ENCODE measurements around the gene CLIP4.

Gene CLIP4

DNA sequence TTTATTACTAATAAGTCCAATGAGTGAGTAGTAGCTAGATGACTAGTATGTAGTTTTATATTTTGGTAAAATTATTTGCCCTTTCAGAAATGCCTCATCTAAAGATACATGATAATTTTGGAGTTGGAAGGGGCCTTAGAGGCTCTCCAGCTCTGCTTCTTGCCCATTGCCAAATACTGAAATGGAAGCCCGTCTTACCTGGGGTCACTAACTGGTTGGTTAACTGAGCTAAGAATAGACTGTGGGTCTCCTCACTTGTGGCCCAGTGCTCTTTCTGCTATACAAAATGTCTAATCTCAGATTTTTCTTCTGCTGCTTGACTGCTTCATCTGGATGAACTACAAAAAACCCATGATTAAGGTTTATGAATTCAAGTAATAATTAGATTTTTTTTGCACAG, 67.1 kb downstream of the CLIP4 start:
- H3K4me2 ChIP-seq (ENCODE audit: low read depth, low read length, poor library complexity, severe bottlenecking): no peak overlapping the region
- TF ChIP-seq, protein P1, sequence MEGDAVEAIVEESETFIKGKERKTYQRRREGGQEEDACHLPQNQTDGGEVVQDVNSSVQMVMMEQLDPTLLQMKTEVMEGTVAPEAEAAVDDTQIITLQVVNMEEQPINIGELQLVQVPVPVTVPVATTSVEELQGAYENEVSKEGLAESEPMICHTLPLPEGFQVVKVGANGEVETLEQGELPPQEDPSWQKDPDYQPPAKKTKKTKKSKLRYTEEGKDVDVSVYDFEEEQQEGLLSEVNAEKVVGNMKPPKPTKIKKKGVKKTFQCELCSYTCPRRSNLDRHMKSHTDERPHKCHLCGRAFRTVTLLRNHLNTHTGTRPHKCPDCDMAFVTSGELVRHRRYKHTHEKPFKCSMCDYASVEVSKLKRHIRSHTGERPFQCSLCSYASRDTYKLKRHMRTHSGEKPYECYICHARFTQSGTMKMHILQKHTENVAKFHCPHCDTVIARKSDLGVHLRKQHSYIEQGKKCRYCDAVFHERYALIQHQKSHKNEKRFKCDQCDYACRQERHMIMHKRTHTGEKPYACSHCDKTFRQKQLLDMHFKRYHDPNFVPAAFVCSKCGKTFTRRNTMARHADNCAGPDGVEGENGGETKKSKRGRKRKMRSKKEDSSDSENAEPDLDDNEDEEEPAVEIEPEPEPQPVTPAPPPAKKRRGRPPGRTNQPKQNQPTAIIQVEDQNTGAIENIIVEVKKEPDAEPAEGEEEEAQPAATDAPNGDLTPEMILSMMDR (conservative IDR thresholded peaks at IDR 0.05; ENCODE audit: low read length): no peak
- no peak for TF ChIP-seq EZH2phosphoT487 (IDR thresholded peaks at IDR 0.05; ENCODE audit: borderline replicate concordance)
- H3K4me3 ChIP-seq (ENCODE audit: low read length, poor library complexity, severe bottlenecking): no peak overlapping the region
- H3K9me2 ChIP-seq (replicated peaks; ENCODE audit: low read depth, low read length): no peaks in the 10 kb centered on the region
- no peaks in the 10 kb centered on the region for H3K79me2 ChIP-seq (ENCODE audit: insufficient read depth, low read length)
- no peaks in the 10 kb centered on the region for H3K27me3 ChIP-seq (ENCODE audit: insufficient read depth, low read length, poor library complexity, severe bottlenecking)
- H2AFZ ChIP-seq (ENCODE audit: low read length): no peak overlapping the region
- H3K36me3 ChIP-seq (ENCODE audit: insufficient read depth, low read length): no peaks in the 10 kb centered on the region
- no peak overlapping the region for H3K9ac ChIP-seq (ENCODE audit: low read depth, low read length, poor library complexity, severe bottlenecking)
- H3F3A ChIP-seq (ENCODE audit: low read depth): no peaks in the 10 kb centered on the region
- no peaks in the 10 kb centered on the region for H3K4me1 ChIP-seq (ENCODE audit: insufficient read depth, low read length, poor library complexity, severe bottlenecking)
- H4K20me1 ChIP-seq (ENCODE audit: insufficient read depth, low read length, poor library complexity, severe bottlenecking): no peaks in the 10 kb centered on the region
- H3K9me3 ChIP-seq (ENCODE audit: insufficient read depth, low read depth, low read length): no peaks in the 10 kb centered on the region

DNA sequence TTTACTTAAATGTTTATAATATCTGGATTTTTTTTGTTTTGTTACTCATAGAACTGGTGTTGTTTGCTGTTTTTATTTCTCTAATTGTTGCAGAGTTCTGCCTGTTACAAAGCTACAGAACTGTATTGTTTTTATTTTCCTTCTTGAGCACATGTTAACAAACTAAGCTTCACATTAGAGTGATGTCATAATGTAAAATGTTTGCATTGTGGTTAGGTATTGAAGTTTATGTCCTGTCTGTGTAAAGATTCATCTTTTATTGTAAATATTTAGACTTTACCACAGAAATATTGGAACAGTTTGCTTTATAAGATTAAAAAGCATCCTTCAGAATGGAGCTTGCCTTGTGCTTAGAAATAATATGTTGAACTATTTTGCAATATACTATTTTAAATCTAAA, 67.7 kb downstream of the CLIP4 start:
- Histone ChIP-seq H3K27me3 (ENCODE audit: insufficient read depth, low read length, poor library complexity, severe bottlenecking) (no peaks in the 10 kb centered on the region), H2AFZ (ENCODE audit: low read length) (no peak overlapping the region), H3K36me3 (ENCODE audit: insufficient read depth, low read length) (no peaks in the 10 kb centered on the region), H3K79me2 (ENCODE audit: insufficient read depth, low read length) (no peaks in the 10 kb centered on the region), H3K9me3 (ENCODE audit: insufficient read depth, low read depth, low read length) (no peaks in the 10 kb centered on the region), H3K4me1 (ENCODE audit: insufficient read depth, low read length, poor library complexity, severe bottlenecking) (no peaks in the 10 kb centered on the region), H3K4me2 (ENCODE audit: low read depth, low read length, poor library complexity, severe bottlenecking) (no peak overlapping the region), H3K9me2 (replicated peaks; ENCODE audit: low read depth, low read length) (no peaks in the 10 kb centered on the region), H4K20me1 (ENCODE audit: insufficient read depth, low read length, poor library complexity, severe bottlenecking) (no peaks in the 10 kb centered on the region), H3K9ac (ENCODE audit: low read depth, low read length, poor library complexity, severe bottlenecking) (no peak overlapping the region), H3F3A (ENCODE audit: low read depth) (no peaks in the 10 kb centered on the region), H3K4me3 (ENCODE audit: low read length, poor library complexity, severe bottlenecking) (no peak overlapping the region)
- no peak for TF ChIP-seq EZH2phosphoT487 (IDR thresholded peaks at IDR 0.05; ENCODE audit: borderline replicate concordance)
- TF ChIP-seq, protein P1 (conservative IDR thresholded peaks at IDR 0.05; ENCODE audit: low read length): no peak

DNA sequence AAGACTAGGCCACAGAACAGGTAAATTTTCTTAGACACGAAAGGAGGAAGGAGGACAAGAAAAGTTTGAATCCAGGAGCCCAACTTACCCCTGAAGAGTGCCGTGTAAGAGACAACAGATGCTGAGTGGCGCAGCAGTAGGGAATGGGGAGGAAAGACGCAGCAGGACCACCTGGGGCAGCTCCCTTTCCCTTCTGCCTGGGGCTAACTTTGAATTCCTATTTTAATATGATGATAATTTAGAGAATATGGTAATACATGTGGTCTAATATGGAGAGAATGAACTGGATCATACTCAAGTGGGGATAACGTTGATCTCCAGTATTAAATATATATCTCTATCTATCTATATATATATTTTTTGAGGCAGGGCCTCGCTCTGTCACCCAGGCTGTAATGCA, 69.3 kb downstream of the CLIP4 start:
- H3K36me3 ChIP-seq (ENCODE audit: insufficient read depth, low read length): no peaks in the 10 kb centered on the region
- H3K4me2 ChIP-seq (ENCODE audit: low read depth, low read length, poor library complexity, severe bottlenecking): no peak overlapping the region
- no peaks in the 10 kb centered on the region for H3K9me3 ChIP-seq (ENCODE audit: insufficient read depth, low read depth, low read length)
- TF ChIP-seq, protein P1 (conservative IDR thresholded peaks at IDR 0.05; ENCODE audit: low read length): no peak
- TF ChIP-seq EZH2phosphoT487 (IDR thresholded peaks at IDR 0.05; ENCODE audit: borderline replicate concordance): no peak
- H3K79me2 ChIP-seq (ENCODE audit: insufficient read depth, low read length): no peaks in the 10 kb centered on the region
- H4K20me1 ChIP-seq (ENCODE audit: insufficient read depth, low read length, poor library complexity, severe bottlenecking): no peaks in the 10 kb centered on the region
- H3K4me3 ChIP-seq (ENCODE audit: low read length, poor library complexity, severe bottlenecking): no peak overlapping the region
- no peaks in the 10 kb centered on the region for H3F3A ChIP-seq (ENCODE audit: low read depth)
- H3K9me2 ChIP-seq (replicated peaks; ENCODE audit: low read depth, low read length): no peaks in the 10 kb centered on the region
- H3K9ac ChIP-seq (ENCODE audit: low read depth, low read length, poor library complexity, severe bottlenecking): no peak overlapping the region
- no peak overlapping the region for H2AFZ ChIP-seq (ENCODE audit: low read length)
- no peaks in the 10 kb centered on the region for H3K27me3 ChIP-seq (ENCODE audit: insufficient read depth, low read length, poor library complexity, severe bottlenecking)
- H3K4me1 ChIP-seq (ENCODE audit: insufficient read depth, low read length, poor library complexity, severe bottlenecking): no peaks in the 10 kb centered on the region

All from Loucy (cell line).